ENCODE results near the gene CCL7.

- no peak for TF ChIP-seq PKNOX1 (IDR thresholded peaks at IDR 0.05)
- TF ChIP-seq PBX2 (CRISPR knock-in tag; IDR thresholded peaks at IDR 0.05; ENCODE audit: low read depth), result no peak
- no peak for TF ChIP-seq PBX2 (tag; conservative IDR thresholded peaks at IDR 0.05; ENCODE audit: low read depth)
- TF ChIP-seq CTCF (IDR thresholded peaks at IDR 0.05 in 2 of 3, conservative IDR thresholded peaks at IDR 0.05 in 1 of 3; ENCODE audit: insufficient read depth in 2 of 3, low read depth in 1 of 3, low read length in 3 of 3), result no peak
- no peak for TF ChIP-seq ZNF121 (CRISPR knock-in tag; conservative IDR thresholded peaks at IDR 0.05)
- no peak for TF ChIP-seq ZNF274 (IDR thresholded peaks at IDR 0.05; ENCODE audit: borderline replicate concordance, low read depth, low read length)
- TF ChIP-seq POLR3G (IDR thresholded peaks at IDR 0.05; ENCODE audit: extremely low read depth, insufficient read length, insufficient replicate concordance), result no peak
- TF ChIP-seq ZBTB7A (IDR thresholded peaks at IDR 0.05; ENCODE audit: borderline replicate concordance, control insufficient read depth, low read depth, low read length), result no peak
- no peak for TF ChIP-seq KLF6 (CRISPR knock-in tag; IDR thresholded peaks at IDR 0.05; ENCODE audit: borderline replicate concordance)
- TF ChIP-seq CAMTA2 (CRISPR knock-in tag; conservative IDR thresholded peaks at IDR 0.05), result no peak
- TF ChIP-seq CC2D1A (IDR thresholded peaks at IDR 0.05), result no peak
Observed at GRCh38 chr17:34255381-34255732, 14.7 kb upstream of the CCL7 start.
